Measurements from ENCODE around the gene GPC6. TPM values are rescaled to one million over a fixed set of nuclear protein-coding genes. Genes with fewer than 3 reads are reported as not detected.

Gene GPC6
- total and polyA plus RNA-seq, 4 donors: 5.9 to 29.1 (median 18.2) TPM

DNA sequence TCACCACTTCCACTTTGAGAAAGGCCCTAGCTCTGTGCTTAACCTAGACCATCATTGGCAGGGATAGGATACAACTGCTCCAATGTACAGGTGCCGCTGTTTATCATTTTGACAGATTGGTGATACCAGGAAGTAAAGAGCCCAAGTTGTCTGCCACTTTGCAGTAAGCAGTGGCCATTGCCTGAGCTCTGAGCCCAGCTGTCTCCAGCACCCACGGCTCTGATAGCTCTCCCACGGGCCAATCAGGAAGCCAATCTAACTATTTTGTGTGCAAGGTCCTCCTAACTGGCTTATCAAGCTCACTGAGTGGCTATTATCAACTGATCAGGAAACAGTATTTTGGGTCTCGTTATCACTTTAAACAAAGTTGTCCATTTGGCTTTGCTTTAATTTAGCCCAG lies 1071.7 kb downstream of the GPC6 start (continued):
- TF ChIP-seq, protein P1, sequence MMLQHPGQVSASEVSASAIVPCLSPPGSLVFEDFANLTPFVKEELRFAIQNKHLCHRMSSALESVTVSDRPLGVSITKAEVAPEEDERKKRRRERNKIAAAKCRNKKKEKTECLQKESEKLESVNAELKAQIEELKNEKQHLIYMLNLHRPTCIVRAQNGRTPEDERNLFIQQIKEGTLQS (IDR thresholded peaks at IDR 0.05): no peak
- no peak for TF ChIP-seq YY1 (IDR thresholded peaks at IDR 0.05)
- no peak for TF ChIP-seq HNF4G (IDR thresholded peaks at IDR 0.05)

DNA sequence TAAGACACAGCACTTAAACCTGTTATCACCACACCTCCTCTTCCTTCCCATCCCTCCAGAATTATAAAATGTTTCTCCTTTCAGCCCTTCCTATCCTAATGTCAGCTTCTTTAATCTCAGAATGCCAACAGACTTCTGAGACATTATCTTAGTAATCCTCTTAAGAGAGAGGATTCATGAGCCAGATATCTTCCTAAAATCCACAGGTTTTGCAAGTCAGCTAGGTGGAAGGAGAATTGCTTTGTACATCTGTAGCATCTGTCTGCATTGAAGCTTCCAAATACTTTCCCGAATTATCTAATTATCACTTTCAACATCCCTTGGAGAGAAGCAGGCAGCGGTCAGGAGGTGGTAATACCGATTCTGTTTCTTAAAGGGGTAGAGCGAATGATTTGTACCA lies 1073.8 kb downstream of the GPC6 start:
- H3K4me3 ChIP-seq (ENCODE audit: low read depth in 1 of 3, low read length in 3 of 3): no peak overlapping the region
- peaks cover 13 to 40% (median 33%) of the 10 kb centered on the region in 4 donors for H3K4me1 ChIP-seq (ENCODE audit: control insufficient read depth in 4 of 4, insufficient read depth in 4 of 4, low read length in 3 of 4)
- H3K36me3 ChIP-seq (ENCODE audit: control insufficient read depth in 4 of 4, insufficient read depth in 3 of 4, low read depth in 1 of 4, low read length in 3 of 4): no peaks in the 10 kb centered on the region
- DNase-seq (ENCODE audit: low spot score): no peak
- H3K9ac ChIP-seq (ENCODE audit: low read depth in 1 of 2, low read length in 2 of 2): no peak overlapping the region
- no peaks in the 10 kb centered on the region for H3K9me3 ChIP-seq (ENCODE audit: control insufficient read depth in 4 of 4, low read length in 3 of 4)
- no peaks in the 10 kb centered on the region for H3K27me3 ChIP-seq (ENCODE audit: control insufficient read depth in 4 of 4, insufficient read depth in 4 of 4, low read length in 3 of 4)
- H3K27ac ChIP-seq (ENCODE audit: low read depth in 1 of 2, low read length in 2 of 2): no peak overlapping the region
- TF ChIP-seq TAF1 (conservative IDR thresholded peaks at IDR 0.05): no peak
- TF ChIP-seq RXRA (IDR thresholded peaks at IDR 0.05): no peak
- TF ChIP-seq, protein P2, sequence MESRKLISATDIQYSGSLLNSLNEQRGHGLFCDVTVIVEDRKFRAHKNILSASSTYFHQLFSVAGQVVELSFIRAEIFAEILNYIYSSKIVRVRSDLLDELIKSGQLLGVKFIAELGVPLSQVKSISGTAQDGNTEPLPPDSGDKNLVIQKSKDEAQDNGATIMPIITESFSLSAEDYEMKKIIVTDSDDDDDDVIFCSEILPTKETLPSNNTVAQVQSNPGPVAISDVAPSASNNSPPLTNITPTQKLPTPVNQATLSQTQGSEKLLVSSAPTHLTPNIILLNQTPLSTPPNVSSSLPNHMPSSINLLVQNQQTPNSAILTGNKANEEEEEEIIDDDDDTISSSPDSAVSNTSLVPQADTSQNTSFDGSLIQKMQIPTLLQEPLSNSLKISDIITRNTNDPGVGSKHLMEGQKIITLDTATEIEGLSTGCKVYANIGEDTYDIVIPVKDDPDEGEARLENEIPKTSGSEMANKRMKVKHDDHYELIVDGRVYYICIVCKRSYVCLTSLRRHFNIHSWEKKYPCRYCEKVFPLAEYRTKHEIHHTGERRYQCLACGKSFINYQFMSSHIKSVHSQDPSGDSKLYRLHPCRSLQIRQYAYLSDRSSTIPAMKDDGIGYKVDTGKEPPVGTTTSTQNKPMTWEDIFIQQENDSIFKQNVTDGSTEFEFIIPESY (IDR thresholded peaks at IDR 0.05): no peak
- TF ChIP-seq, protein P3, sequence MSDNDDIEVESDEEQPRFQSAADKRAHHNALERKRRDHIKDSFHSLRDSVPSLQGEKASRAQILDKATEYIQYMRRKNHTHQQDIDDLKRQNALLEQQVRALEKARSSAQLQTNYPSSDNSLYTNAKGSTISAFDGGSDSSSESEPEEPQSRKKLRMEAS (IDR thresholded peaks at IDR 0.05): no peak
- no peak for TF ChIP-seq JUND (IDR thresholded peaks at IDR 0.05)
- TF ChIP-seq, protein P4, sequence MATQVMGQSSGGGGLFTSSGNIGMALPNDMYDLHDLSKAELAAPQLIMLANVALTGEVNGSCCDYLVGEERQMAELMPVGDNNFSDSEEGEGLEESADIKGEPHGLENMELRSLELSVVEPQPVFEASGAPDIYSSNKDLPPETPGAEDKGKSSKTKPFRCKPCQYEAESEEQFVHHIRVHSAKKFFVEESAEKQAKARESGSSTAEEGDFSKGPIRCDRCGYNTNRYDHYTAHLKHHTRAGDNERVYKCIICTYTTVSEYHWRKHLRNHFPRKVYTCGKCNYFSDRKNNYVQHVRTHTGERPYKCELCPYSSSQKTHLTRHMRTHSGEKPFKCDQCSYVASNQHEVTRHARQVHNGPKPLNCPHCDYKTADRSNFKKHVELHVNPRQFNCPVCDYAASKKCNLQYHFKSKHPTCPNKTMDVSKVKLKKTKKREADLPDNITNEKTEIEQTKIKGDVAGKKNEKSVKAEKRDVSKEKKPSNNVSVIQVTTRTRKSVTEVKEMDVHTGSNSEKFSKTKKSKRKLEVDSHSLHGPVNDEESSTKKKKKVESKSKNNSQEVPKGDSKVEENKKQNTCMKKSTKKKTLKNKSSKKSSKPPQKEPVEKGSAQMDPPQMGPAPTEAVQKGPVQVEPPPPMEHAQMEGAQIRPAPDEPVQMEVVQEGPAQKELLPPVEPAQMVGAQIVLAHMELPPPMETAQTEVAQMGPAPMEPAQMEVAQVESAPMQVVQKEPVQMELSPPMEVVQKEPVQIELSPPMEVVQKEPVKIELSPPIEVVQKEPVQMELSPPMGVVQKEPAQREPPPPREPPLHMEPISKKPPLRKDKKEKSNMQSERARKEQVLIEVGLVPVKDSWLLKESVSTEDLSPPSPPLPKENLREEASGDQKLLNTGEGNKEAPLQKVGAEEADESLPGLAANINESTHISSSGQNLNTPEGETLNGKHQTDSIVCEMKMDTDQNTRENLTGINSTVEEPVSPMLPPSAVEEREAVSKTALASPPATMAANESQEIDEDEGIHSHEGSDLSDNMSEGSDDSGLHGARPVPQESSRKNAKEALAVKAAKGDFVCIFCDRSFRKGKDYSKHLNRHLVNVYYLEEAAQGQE (IDR thresholded peaks at IDR 0.05): no peak
- TF ChIP-seq HNF4A (conservative IDR thresholded peaks at IDR 0.05): no peak
- TF ChIP-seq GABPA (IDR thresholded peaks at IDR 0.05 in 1 of 2, conservative IDR thresholded peaks at IDR 0.05 in 1 of 2): no peak
- no peak for TF ChIP-seq EGR1 (IDR thresholded peaks at IDR 0.05; ENCODE audit: low read depth in 2 of 2)
- TF ChIP-seq FOXA1 (IDR thresholded peaks at IDR 0.05): no peak
- no peak for TF ChIP-seq RAD21 (IDR thresholded peaks at IDR 0.05)
- no peak for TF ChIP-seq HNF4G (IDR thresholded peaks at IDR 0.05)
- TF ChIP-seq, protein P5, sequence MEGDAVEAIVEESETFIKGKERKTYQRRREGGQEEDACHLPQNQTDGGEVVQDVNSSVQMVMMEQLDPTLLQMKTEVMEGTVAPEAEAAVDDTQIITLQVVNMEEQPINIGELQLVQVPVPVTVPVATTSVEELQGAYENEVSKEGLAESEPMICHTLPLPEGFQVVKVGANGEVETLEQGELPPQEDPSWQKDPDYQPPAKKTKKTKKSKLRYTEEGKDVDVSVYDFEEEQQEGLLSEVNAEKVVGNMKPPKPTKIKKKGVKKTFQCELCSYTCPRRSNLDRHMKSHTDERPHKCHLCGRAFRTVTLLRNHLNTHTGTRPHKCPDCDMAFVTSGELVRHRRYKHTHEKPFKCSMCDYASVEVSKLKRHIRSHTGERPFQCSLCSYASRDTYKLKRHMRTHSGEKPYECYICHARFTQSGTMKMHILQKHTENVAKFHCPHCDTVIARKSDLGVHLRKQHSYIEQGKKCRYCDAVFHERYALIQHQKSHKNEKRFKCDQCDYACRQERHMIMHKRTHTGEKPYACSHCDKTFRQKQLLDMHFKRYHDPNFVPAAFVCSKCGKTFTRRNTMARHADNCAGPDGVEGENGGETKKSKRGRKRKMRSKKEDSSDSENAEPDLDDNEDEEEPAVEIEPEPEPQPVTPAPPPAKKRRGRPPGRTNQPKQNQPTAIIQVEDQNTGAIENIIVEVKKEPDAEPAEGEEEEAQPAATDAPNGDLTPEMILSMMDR (IDR thresholded peaks at IDR 0.05; ENCODE audit: low read depth, low read length, missing input control): no peak
- TF ChIP-seq, protein P1 (IDR thresholded peaks at IDR 0.05): no peak
- no peak for TF ChIP-seq YY1 (IDR thresholded peaks at IDR 0.05)
- TF ChIP-seq SP1 (IDR thresholded peaks at IDR 0.05): no peak
- no peak for TF ChIP-seq FOXA2 (IDR thresholded peaks at IDR 0.05)
- no peak for TF ChIP-seq NR2F2 (IDR thresholded peaks at IDR 0.05)
- 65% methylated on average over 4 of the region's 4 CpGs for whole genome bisulfite sequencing

All from liver (tissue), 9 donors.